OCI-LY3 (cell line): Measurements from ENCODE around the gene FKBP4.

Experiments used
- H2AFZ ChIP-seq: fragments of 200-600, 300-600 bp; shearing (Covaris generic); 2 replicates; pipeline ENCODE4 v1.6.0; 2014; ENCODE audit warnings: antibody characterized with exemption, low read depth, low read length
- H3K27ac ChIP-seq: fragments of 200-600, 300-600 bp; sonication (generic); 2 replicates; pipeline ENCODE4 v1.5.1; 2014; ENCODE audit warnings: mild to moderate bottlenecking, low read length, moderate library complexity, mixed read lengths
- H3K27me3 ChIP-seq: fragments of 200-600, 300-600 bp; sonication (generic); 2 replicates; pipeline ENCODE4 v1.6.1; 2014; ENCODE audit warnings: low read depth, low read length, mixed read lengths
- H3K36me3 ChIP-seq: fragments of 200-600, 300-600 bp; sonication (generic); replicated peaks from 2 replicates; pipeline ENCODE3; 2014; ENCODE audit warnings: low read depth, low read length, mixed read lengths
- H3K4me1 ChIP-seq: fragments of 300-600, 200-600 bp; sonication (generic); 2 replicates; pipeline ENCODE4 v1.6.1; 2014; ENCODE audit warnings: low read length, mixed read lengths
- H3K4me2 ChIP-seq: fragments of 200-600, 300-600 bp; sonication (generic); 2 replicates; pipeline ENCODE4 v1.6.1; 2014; ENCODE audit warnings: low read length, mixed read lengths
- H3K4me3 ChIP-seq: fragments of 300-600, 200-600 bp; sonication (generic); 2 replicates; pipeline ENCODE4 v1.5.1; 2014; ENCODE audit warnings: antibody characterized with exemption, mild to moderate bottlenecking, low read length, moderate library complexity
- H3K79me2 ChIP-seq: fragments of 300-600, 200-600 bp; shearing (Covaris generic); 2 replicates; pipeline ENCODE4 v1.6.1; 2014; ENCODE audit warnings: mild to moderate bottlenecking, low read length, mixed read lengths
- H3K9ac ChIP-seq: fragments of 300-600, 200-600 bp; shearing (Covaris generic); 2 replicates; pipeline ENCODE4 v1.6.0; 2014; ENCODE audit warnings: mild to moderate bottlenecking, low read length, moderate library complexity
- H3K9me3 ChIP-seq: fragments of 200-600, 300-600 bp; shearing (Covaris generic); 2 replicates; pipeline ENCODE4 v1.6.1; 2014; ENCODE audit warnings: low read length, mixed read lengths; ENCODE audit not compliant: insufficient read depth
- H4K20me1 ChIP-seq: fragments of 200-600, 300-600 bp; sonication (generic); 2 replicates; pipeline ENCODE4 v1.6.1; 2016; ENCODE audit warnings: low read length, mixed read lengths; ENCODE audit not compliant: insufficient read depth
- EZH2phosphoT487 ChIP-seq: fragments of 200-600 bp; shearing (Covaris generic); IDR thresholded peaks from 2 replicates; pipeline ENCODE4 v1.6.1; 2018; ENCODE audit warnings: antibody characterized with exemption, mixed run types, low read depth
- TF ChIP-seq, protein P1 (sequence below): fragments of 200-600, 300-600 bp; sonication (generic); IDR thresholded peaks from 2 replicates; pipeline ENCODE4 v1.5.1; 2014; ENCODE audit warnings: antibody characterized with exemption, low read length, low read depth

The FKBP4 gene

GRCh38 chr12:2812290-2813213 is 17.8 kb downstream of the FKBP4 start, which contains the start of gene ITFG2:
Gene ITFG2 (plus strand): TSS chr12:2812668. CDS start chr12:2812761, 93 bp downstream.
- Histone ChIP-seq H3K4me2 (peak within 1 kb of the TSS; percentile 89), H3K79me2 (peaks cover 32% of the 10 kb centered on the region), H4K20me1 (no peaks in the 10 kb centered on the region), H3K9me3 (no peaks in the 10 kb centered on the region), H3K27ac (peak within 1 kb of the TSS; percentile 86), H3K4me3 (peak within 1 kb of the TSS; percentile 89), H2AFZ (peak within 1 kb of the TSS; percentile 88), H3K27me3 (no peaks in the 10 kb centered on the region), H3K4me1 (peaks cover 13% of the 10 kb centered on the region), H3K36me3 (peaks cover 11% of the 10 kb centered on the region), H3K9ac (peak within 1 kb of the TSS; percentile 82)
- TF ChIP-seq, protein P1, sequence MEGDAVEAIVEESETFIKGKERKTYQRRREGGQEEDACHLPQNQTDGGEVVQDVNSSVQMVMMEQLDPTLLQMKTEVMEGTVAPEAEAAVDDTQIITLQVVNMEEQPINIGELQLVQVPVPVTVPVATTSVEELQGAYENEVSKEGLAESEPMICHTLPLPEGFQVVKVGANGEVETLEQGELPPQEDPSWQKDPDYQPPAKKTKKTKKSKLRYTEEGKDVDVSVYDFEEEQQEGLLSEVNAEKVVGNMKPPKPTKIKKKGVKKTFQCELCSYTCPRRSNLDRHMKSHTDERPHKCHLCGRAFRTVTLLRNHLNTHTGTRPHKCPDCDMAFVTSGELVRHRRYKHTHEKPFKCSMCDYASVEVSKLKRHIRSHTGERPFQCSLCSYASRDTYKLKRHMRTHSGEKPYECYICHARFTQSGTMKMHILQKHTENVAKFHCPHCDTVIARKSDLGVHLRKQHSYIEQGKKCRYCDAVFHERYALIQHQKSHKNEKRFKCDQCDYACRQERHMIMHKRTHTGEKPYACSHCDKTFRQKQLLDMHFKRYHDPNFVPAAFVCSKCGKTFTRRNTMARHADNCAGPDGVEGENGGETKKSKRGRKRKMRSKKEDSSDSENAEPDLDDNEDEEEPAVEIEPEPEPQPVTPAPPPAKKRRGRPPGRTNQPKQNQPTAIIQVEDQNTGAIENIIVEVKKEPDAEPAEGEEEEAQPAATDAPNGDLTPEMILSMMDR = no peak
- no peak for TF ChIP-seq EZH2phosphoT487

GRCh38 chr12:2813214-2814185 is 18.7 kb downstream of the FKBP4 start:
- TF ChIP-seq, protein P1 = peak; percentile 70
- TF ChIP-seq EZH2phosphoT487 = no peak
- Histone ChIP-seq H3K27me3 (no peaks in the 10 kb centered on the region), H3K4me2 (peak overlapping the region; percentile 89), H3K4me1 (peaks cover 13% of the 10 kb centered on the region), H4K20me1 (no peaks in the 10 kb centered on the region), H3K27ac (peak overlapping the region; percentile 86), H3K79me2 (peaks cover 32% of the 10 kb centered on the region), H3K9me3 (no peaks in the 10 kb centered on the region), H3K36me3 (peaks cover 15% of the 10 kb centered on the region), H3K9ac (peak overlapping the region; percentile 82), H3K4me3 (peak overlapping the region; percentile 89), H2AFZ (no peak overlapping the region; the same call in 1 of the 2 replicates)

- Histone ChIP-seq H2AFZ (no peak overlapping the region), H3K79me2 (peaks cover 10% of the 10 kb centered on the region), H3K4me2 (no peak overlapping the region), H3K27me3 (no peaks in the 10 kb centered on the region), H3K9me3 (no peaks in the 10 kb centered on the region), H3K9ac (no peak overlapping the region), H3K27ac (no peak overlapping the region), H3K4me3 (no peak overlapping the region), H3K36me3 (peaks cover 41% of the 10 kb centered on the region), H4K20me1 (no peaks in the 10 kb centered on the region), H3K4me1 (no peaks in the 10 kb centered on the region)
- no peak for TF ChIP-seq EZH2phosphoT487
- TF ChIP-seq, protein P1 = no peak
These were observed 25.0 kb downstream of the FKBP4 start for GRCh38 chr12:2819810-2820209.
